ENCODE measurements around the gene TMEM39B.

- TF ChIP-seq POLR2AphosphoS5 (IDR thresholded peaks at IDR 0.05) (no peak), POLR2A (IDR thresholded peaks at IDR 0.05) (no peak)
Observed at GRCh38 chr1:32105338-32105737, 32.6 kb downstream of the TMEM39B start.

Measured in breast epithelium (tissue), 3 donors.